SU-DHL-6 (cell line): ENCODE measurements around the gene SOX13.

Experiments used
- CTCF ChIP-seq: fragments of 200-600 bp; sonication (generic); IDR thresholded peaks from one replicate; pipeline ENCODE4 v1.5.1; 2017; ENCODE audit warnings: antibody characterized with exemption, mild to moderate bottlenecking, low read length, moderate library complexity; ENCODE audit not compliant: insufficient read depth, poor library complexity, severe bottlenecking
- EZH2phosphoT487 ChIP-seq: fragments of 200-600 bp; sonication (generic), shearing (Covaris generic); conservative IDR thresholded peaks from 2 replicates; pipeline ENCODE4 v1.6.1; 2018; ENCODE audit warnings: mild to moderate bottlenecking, antibody characterized with exemption, low read length, moderate library complexity, mixed read lengths

GRCh38 chr1:204074274-204075138 lies 1.6 kb downstream of the SOX13 start:
- TF ChIP-seq CTCF (no peak), EZH2phosphoT487 (no peak)
